GM19023 (cell line): ENCODE data around the gene ANKRD55.

Source experiments
- ATAC-seq: cut with Tn5 transposase; IDR thresholded peaks from one replicate; pipeline ENCODE4 v1.9.1; 2021; ENCODE audit warnings: mild to moderate bottlenecking, moderate library complexity; ENCODE audit not compliant: unreplicated experiment

ANKRD55 gene

GRCh38 chr5:56055287-56055686 is 177.8 kb downstream of the ANKRD55 start:
- ATAC-seq: no peak

DNA sequence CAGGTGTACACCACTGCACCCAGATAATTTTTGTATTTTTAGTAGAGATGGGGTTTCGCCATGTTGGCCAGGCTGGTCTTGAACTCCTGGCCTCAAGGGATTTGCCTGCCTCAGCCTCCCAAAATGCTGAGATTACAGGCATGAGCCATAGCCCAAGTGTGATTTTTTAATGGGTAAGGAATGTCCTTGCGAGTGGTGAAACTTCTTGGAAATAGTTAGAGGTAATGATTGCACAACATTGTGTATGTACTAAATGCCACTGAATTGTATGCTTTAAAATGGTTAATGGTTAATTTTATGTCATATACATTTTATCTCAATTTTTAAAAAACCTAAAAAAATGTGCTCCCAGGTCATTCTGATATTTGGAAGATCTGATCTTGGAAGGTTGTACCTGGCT is 178.5 kb downstream of the ANKRD55 start:
- ATAC-seq: no peak

GRCh38 chr5:56053363-56053762 is 179.8 kb downstream of the ANKRD55 start:
- no peak for ATAC-seq

GRCh38 chr5:56052735-56053134 is 180.4 kb downstream of the ANKRD55 start:
- no peak for ATAC-seq

DNA sequence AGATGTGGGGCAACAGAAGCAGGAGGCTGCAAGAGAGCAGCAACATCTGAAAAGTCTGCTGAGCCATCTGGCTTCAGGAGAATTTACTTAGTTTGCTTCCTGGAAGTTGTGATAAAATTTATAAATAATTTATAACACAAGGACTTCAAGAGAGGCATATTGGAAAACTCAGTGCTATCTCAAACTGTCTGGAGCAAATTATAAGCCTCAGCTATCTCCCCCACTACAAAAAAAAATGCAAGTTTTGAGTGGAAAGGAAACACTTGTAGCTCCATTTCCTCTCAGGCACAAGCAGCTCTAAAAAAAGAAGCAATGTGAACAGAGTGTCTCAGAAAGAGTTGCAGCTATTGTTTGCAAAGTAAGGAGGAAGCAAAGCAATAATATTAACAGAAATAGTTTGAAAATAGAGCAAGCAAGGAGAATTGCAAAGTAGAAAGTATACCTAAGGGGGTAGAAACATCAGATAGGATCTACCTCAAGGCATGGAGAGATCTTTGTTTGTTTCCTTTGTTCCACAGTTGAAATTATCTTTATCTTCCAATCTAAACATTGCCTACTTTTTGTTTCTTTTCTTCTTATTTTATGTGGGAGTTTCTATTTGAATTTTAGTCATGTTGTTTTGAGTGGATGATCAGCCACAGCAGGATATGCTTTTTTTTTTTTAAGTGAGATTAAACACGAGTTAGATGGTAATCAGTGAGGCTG is 182.4 kb downstream of the ANKRD55 start:
- no peak for ATAC-seq
